ENCODE measurements around the gene TMEM176A.
"Not testable (repeated sequence)": the region's sequence is repeated elsewhere in the genome, so short reads cannot be mapped to it uniquely, and the experiment has no call there.

Gene TMEM176A, protein sequence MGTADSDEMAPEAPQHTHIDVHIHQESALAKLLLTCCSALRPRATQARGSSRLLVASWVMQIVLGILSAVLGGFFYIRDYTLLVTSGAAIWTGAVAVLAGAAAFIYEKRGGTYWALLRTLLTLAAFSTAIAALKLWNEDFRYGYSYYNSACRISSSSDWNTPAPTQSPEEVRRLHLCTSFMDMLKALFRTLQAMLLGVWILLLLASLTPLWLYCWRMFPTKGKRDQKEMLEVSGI

DNA sequence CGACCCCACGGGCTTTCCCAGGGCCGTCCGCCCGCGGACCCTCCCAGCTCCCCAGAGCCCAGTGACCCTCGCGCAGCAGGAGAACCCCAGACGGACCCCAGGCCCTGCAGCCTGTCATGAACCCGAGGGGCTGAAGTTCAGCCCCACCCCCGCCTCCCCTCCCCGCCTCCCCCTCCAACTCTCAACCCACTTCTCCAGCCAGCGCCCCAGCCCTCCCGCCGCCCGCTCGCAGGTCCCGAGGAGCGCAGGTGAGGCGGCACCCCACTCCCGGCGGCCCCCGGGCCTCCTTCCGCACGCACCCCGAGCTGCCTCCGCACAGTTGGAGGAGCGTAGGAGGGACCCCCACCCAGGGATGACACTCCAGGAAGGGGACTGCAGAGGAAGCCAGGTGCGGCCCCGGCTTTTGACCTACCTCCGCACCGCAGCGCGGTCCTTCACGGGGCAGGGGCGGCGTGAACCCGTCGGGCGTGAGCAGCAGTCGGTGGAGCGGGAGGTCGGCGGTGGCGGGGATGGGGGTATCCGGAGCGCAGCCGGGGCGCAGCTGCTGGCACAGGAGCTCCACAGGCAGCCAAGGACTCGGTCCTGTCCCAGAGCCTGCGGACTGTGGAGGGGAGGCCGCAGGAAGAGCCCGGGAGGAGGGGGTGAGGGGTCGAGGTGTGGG lies at the start of gene TMEM176A:
Gene TMEM176A (plus strand): TSS at position 189 of the 661 bp plus-strand sequence. CDS start 782 bp downstream, outside the sequence.
- no peak for DNase-seq (ENCODE audit: low read depth in 2 of 2)

DNA sequence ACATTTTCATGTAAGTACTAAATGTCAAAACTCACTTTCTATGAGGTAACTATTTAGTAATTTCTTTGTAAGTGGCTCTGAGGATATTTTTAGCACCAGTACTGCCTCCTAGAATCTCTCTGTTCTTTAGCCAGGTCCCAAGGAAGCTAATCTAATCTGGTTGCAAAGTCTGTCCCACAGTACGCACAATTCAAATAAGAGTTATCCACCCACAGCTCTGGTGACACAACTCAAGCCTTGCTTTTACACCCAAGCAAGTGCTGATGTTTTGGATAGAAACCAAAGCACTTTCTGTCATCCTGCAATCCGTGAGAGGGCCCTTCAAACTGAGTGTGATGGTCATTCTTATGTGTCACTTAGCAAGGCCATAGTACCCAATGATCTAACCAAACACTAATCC lies 48.9 kb upstream of the TMEM176A start:
- DNase-seq (ENCODE audit: low read depth in 2 of 2) = no peak

DNA sequence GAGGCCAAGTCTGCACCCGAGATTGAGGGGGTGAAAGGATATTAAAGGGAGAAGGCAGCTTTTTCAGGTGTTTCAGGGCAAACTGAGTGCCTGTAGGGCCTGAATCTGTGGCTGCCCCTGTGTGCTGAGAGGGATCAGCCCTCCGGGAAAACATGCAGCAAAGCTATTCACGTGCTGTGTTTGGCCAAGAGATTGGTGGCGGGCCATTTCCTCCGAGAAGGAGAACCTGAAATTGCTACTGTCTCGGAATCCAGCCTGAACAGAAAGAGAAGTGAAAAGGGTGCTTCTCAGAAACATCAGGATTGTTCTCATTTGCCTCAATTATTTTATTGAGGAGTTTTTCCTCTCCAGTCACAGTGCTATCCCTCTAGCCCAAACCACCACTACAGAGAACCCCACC lies 47.3 kb upstream of the TMEM176A start:
- DNase-seq (ENCODE audit: low read depth in 2 of 2) = no peak

DNA sequence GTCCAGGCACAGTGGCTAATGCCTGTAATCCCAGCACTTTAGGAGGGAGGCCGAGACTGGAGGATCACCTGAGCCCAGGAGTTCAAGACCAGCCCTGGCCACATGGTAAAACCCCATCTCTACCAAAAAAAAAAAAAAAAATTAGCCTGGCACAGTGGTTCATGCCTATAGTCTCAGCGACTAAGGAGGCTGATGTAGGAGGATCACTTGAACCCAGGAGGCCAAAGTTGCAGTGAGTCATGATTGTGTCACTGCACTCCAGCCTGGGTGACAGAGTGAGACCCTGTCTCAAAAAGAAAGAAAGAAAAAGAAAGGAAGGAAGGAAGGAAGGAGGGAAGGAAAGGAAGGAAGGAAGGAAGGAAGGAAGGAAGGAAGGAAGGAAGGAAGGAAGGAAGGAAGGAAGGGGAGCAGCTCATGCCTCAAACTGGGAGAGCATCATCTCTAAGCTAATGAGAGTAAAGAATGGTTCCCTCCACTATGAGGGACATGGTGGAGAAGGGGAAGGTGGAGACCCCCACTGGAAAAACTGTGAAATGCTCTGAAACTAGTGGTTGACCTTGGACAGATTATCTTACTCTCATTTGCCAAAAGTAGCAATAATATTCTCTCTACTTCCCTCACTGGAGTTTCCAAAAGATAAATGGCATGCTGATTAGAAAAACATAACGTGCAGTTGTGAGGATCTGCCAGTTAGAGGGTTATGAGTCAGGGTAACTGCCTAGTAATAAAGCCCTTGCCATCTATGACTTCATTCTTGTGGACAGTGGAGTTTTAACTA lies 46.6 kb upstream of the TMEM176A start:
- no peak for DNase-seq (ENCODE audit: low read depth in 2 of 2)

DNA sequence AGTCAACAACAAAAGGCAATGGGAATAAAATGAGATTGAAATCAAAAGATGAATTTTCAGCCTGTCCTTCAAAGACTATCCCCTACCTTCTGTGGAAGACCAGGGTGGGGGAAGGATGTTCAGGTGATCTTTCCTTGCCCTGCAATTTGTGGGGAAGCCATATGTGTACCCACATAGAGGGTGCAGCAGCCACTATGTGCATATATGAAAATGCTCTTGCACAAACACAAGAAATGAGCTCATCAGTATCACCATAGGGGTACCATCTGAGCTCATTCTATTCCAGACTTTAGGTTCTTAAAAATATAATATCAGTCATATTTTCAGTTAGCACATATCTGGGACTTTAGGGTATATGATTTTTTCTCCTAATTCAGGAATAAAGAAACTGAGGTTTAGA lies 45.6 kb upstream of the TMEM176A start:
- DNase-seq (ENCODE audit: low read depth in 2 of 2) = no peak

DNA sequence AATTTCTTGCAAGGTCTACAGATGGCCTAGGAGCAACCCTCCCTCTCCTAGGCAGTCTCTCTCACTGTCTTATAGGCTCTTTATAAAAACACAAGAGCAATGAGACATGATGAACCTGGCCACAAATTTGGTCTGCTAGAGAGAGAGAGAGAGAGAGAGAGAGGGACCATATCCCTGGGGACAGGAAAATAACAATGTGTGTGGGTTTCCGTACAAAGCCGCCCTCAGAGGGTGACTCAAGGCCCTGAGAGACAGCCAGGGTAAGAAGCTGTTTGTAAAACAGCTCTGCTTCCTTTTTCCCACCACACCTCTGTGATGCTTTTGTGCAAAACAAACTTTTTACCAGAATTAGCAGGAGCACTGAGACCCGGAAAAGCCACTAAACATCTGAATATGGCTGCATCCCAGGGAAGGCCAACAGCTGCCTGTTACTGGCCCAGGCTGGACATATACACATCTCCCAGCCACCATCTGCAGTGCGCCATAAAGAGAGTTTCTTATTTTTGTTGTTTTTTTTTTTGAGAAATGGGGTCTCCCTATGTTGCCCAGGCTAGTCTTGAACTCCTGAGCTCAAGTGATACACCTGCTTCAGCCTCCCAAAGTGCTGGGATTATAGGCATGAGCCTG lies 45.0 kb upstream of the TMEM176A start:
- peak in 1 of 2 donors; percentile 63 for DNase-seq (ENCODE audit: low read depth in 2 of 2)

DNA sequence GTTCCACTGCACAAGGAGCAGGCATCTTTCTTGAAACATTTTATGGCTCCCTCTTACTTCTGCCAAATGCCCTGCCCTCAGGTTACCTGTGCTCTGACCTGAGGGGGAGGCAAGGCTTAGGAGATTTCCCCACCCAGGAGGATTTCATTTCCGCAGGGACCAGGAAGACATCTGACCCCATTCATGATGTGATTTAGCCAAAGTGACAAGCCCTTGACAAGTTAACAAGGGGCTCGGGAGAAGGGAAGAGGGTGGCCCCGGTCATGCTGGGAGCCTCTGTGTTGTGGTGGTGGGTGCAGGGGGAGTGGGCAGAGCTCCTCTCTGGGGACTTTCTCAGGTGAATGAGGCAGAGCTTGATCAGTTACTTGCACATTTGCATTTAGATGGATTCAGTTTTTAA lies 44.4 kb upstream of the TMEM176A start:
- DNase-seq (ENCODE audit: low read depth in 2 of 2) = no peak

DNA sequence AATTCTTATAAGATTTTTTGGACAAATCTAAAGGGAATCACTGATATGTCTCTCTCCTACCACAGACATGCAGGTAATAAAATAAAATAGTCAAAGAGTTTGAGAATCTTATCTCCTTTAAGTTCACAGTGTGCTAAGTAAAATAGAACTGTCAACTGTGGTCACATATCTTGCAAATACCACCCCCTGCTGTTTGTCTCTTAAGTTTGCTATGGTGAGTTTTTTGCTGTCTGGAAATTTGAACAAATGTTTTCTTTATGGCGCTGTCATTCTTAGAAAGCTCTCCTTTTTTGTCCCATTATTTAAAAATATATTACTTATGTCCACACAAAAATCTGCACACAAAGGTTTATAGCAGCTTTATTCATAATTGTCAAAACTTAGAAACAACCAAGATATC lies 43.7 kb upstream of the TMEM176A start:
- DNase-seq (ENCODE audit: low read depth in 2 of 2) = no peak

DNA sequence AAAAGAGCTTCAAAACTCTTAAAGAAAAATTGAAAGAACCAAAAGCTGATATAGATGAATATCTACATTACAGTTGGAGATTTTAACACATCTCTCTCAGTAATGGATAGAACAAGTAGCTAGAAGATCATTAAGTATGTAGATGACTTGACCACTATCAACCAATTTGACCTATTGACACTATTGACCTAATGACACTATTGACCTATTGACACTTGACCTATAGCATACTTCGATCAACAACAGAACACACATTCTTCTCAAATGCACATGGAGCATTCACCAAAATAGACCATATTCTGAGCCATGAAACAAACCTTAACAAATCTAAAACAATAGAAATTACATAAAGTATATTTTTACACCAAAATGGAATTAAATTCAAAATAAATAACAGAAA lies 41.1 kb upstream of the TMEM176A start:
- no peak for DNase-seq (ENCODE audit: low read depth in 2 of 2)

DNA sequence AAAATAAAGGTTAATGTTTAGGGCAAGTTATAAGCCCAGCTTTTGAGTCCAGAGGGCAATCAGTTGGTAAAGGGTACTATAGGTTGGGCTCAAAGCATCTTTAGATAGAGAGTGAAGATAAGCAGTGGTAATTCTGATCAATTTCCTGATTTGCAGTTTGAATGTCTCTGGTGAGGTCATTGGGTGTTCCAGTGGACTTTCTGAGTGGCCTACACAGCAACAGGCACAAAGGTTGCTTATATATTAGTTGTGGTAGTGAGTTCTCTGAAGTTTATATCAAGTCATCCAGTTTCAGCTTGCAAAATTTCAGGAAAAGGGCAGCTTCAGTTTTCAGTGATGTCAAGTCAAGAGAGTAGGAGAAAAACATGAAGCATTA lies 34.2 kb upstream of the TMEM176A start:
- DNase-seq (ENCODE audit: low read depth in 2 of 2) = no peak

DNA sequence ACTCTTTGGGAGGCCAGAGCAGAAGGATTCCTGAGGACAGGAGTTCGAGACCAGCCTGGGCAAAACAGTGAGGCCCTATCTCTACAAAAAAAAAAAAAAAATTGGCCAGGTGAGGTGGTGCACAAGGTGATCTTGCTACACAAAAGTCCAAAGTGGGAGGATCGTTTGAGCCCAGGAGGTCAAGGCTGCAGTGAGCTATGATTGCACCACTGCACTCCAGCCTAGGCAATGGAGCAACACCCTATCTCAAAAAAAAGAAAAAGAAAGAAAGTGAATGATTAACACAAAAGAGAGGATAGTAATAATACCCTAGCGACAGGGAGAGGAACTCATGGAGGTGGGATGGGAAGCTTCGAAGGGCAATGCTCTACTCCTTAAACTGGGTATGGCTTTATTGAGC lies 30.8 kb upstream of the TMEM176A start:
- no peak for DNase-seq (ENCODE audit: low read depth in 2 of 2)

DNA sequence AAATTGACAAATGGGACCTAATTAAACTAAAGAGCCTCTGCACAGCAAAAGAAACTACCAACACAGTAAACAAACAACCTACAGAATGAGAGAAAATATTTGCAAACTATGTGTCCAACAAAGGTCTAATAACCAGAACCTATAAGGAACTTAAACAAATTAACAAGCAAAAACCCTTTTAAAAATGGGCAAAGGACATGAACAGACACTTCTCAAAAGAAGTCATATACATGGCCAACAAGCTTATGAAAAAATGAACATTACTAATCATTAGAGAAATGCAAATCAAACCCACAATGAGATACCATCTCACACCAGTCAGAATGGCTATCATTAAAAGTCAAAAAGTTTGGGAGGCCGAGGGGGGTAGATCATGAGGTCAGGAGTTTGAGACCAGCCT lies 26.4 kb upstream of the TMEM176A start:
- not testable (repeated sequence) for DNase-seq (ENCODE audit: low read depth in 2 of 2)

DNA sequence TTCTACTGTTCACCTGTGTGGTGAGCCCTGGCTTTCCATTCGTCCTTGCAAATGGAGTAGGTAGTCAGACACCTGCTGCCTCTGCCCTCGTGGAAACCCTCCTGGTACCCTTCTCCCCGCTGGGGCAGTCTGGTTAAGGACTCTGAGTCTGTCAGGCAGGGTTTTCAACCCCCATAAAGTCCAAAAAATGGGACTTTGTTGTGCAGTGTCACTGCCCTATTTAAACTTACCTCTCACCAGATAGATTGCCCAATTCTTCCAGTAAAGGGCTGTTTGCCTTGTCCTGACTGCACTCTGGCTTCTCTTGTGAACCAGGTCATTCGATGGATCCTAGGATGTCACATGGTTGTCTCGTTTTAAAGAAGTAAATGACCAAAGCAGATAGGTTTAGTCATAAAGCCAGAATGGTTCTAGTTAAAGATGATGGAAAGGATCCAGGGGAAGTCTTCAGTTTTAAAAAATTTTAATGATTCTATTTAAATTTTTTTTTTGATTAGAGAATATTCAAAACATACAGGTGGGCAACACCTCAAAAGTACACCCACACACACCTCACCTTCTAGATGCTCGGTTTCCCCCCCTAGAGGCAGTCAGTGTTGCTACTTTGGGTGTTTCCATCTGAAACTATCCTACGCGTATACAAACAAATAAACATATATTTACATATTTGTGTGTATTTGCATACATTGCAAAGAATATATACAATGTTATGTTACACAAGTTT lies 22.4 kb upstream of the TMEM176A start:
- DNase-seq (ENCODE audit: low read depth in 2 of 2) = no peak

DNA sequence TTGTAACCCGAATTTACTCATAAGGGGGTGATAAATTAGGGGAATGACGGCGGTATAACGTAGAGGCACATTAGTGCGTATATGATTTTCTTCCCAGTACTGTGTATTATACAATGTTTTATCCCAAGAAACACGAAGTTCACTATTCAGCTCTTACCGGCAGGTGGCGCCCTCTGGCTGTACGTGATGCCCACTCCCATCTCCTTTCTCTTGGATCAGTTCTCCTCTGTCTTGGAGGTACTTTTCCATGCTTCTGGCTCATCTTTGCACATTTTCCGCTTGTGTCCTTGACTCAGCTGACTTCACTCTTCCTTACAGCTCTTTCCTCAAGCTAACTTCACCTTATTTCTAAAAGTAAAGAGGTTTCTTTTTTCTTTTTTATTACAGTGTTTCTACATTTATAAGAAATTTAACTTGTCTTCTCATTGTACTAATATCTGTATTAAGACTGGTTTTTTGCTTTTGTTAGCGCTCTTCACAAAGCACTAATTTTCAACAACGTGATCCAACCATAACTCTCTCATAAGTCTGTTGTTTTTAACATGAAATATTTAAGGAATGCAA lies 21.7 kb upstream of the TMEM176A start:
- peak; percentile 34 to 42 for DNase-seq (ENCODE audit: low read depth in 2 of 2)

DNA sequence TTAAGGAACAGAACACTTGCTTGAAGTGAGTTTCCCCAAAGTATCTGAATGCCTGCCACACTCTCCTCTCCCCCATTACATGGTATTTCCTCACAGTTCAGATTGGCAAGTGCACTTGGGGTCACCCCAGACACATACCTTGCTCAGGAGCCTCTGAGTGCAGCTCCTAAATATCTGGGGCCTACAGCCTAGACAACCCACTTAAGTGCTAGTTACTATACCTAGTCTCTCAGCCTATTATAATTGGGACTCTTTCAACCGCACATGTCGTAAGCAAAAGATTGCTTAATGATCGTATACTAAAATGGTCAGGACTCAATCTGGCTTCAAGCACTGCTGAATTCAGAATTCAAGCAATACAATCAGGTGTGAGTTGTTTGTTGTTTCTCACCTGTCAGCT lies 20.3 kb upstream of the TMEM176A start:
- no peak for DNase-seq (ENCODE audit: low read depth in 2 of 2)

DNA sequence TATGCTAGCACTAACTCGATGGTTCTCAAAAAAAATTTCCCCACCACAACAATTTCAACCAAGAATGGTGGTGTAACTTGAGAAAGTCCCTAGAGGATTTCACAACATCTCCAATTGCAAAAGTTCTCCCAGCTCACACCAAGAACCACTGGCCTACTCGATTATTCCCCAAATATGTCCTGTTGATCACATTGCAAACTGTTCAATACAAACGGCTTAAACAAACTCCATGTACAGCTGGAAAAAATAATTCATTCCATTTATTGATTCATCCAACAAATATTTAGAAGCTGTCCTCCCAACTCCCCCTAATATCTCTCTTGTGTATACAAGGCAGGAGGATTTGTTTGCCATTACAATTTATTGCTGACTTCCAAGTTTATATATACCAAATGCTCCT lies 19.5 kb upstream of the TMEM176A start:
- DNase-seq (ENCODE audit: low read depth in 2 of 2) = no peak

DNA sequence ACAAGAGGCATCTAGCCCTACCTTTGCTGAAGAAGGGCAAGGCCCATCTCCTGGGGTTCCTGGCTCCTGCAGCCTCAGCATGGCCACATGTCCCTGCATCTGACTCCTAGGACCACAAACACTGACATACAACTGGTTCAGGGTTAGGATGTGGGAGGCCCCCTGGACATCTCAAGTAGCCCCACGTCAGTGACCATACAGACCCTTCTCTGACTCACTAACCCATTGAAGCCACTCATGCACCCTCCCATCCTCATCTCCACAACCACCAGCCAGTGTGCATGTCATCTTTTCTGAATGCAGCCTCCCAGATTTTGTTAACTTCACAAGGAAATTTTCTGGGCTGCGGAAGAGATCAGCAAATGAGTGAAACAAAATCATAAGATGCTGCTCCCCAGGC lies 18.6 kb upstream of the TMEM176A start:
- no peak for DNase-seq (ENCODE audit: low read depth in 2 of 2)

DNA sequence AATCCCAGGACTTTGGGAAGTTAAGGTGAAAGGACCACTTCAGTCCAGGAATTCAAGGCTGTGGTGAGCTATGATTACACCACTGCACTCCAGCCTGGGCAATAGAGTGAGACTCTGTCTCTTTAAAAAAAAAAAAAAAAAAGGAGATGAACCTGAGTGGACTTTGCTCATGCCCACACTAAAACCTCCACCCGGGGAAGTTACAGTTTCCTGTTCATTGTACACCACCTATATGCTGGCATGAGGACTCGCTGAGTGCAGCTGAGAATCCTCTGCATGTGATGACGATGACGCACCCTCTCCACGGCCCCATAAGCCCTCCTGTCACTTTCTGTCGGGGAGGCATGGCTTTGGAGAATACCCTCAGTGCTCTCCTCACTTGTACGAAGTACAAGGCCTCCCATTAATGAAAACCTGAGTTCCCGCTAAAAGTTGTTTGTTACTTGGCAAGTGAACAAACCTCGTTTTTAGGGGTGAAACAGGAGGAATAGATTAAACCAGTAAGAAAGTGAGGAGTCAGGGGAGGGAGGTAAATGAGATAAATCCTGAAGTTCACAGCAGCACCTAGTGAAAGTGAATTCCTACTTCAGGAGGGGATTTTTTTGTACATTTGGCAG lies 16.3 kb upstream of the TMEM176A start:
- DNase-seq (ENCODE audit: low read depth in 2 of 2) = no peak

DNA sequence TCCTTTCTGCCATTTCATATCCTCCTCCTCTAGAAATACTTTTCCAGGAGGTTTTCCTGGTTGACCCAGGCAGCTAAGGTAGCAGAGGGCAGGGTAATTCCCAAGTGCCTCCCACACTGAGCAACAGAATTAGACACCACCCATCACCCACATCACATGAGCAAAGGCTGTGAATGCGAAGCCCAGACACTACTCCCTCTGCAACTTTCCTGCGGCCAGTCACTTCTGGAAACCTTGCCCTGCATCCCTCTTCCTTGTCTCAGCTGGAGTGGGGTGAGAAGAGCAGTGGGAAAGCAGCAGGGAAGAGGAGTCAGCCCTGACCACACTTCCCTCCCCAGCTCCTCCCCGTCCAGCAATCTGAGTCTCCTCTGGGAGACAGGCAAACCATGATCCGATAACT lies 15.6 kb upstream of the TMEM176A start:
- DNase-seq (ENCODE audit: low read depth in 2 of 2) = no peak

DNA sequence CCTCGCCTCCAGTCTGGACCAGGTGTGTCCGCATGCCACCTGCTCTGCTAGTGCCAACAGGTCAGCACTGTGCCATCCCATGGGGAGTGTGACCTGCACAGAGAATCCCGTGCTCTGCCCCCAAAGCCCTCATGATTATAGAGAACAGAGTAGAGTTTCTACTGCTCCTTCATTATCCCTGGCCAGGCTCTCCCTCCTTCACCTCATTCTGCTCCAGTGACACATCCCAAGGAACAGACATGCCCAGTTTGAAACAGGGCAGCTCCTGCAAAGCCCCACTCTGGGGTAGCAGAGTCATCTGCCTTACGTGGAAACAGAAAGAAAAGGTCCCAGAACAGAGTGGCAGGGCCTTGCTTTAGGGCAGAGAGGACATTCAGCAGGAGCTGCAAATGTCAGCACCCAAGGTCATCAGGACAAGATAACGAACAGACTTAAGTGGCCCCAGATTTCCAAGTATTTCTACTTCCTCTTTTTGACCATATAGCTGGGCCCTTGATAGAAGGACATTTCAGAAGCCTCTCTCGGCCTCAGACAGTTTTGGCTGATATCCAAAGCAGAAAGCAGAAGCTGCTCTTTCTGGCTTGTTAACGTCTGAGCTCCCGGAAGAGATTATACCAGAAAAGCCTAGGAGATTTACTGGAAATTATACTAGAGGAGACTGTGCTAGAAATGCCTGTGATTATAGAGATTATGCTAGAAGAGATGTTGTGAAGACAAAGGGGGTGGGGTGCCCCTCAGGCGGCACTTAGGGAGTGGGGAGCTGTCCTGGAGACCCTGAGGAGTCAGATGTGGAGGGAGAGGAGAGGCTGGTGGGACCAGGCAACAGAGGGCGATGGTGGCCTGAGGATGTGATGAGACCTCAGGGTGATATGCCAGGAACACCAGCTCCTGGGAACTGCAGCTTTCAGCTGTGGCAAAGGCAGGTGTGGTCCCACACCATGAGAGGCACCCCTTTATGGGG lies 13.0 kb upstream of the TMEM176A start:
- DNase-seq (ENCODE audit: low read depth in 2 of 2) = no peak

Measured in stimulated activated CD8-positive, alpha-beta memory T cell treated with anti-CD3 and anti-CD28 coated beads, Interleukin-15, amount 100 ng/mL, for 48 hours (primary cell).